Measurements from ENCODE around the gene KCNJ8.

DNA sequence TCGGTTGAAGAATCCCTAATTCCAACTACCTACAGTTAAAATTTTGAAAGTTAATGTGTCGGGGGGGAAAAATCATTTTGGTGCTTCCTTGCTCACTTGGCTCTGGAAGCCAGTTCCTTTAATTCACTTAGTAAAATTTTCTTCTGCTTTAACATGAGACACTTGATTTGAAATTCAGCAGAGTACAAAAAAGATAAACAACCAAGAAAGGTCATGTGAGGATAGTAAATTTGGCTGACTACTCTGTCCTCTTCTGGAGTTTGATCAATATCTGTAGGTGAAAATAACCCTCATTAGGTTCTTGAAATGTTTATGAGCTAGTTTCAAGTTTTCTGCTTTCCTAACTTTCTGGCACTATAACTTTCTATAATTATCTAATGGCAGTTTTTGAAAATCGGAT, 43.4 kb downstream of the KCNJ8 start:
- TF ChIP-seq, protein P1, sequence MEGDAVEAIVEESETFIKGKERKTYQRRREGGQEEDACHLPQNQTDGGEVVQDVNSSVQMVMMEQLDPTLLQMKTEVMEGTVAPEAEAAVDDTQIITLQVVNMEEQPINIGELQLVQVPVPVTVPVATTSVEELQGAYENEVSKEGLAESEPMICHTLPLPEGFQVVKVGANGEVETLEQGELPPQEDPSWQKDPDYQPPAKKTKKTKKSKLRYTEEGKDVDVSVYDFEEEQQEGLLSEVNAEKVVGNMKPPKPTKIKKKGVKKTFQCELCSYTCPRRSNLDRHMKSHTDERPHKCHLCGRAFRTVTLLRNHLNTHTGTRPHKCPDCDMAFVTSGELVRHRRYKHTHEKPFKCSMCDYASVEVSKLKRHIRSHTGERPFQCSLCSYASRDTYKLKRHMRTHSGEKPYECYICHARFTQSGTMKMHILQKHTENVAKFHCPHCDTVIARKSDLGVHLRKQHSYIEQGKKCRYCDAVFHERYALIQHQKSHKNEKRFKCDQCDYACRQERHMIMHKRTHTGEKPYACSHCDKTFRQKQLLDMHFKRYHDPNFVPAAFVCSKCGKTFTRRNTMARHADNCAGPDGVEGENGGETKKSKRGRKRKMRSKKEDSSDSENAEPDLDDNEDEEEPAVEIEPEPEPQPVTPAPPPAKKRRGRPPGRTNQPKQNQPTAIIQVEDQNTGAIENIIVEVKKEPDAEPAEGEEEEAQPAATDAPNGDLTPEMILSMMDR (IDR thresholded peaks at IDR 0.05) = no peak
- TF ChIP-seq POLR2A (IDR thresholded peaks at IDR 0.05; ENCODE audit: low read depth) (no peak), POLR2AphosphoS5 (IDR thresholded peaks at IDR 0.05) (no peak), EP300 (IDR thresholded peaks at IDR 0.05) (no peak)

Measured in esophagus muscularis mucosa (tissue), 4 donors.